ENCODE data around the gene TRMT61A.
"Not testable (repeated sequence)": the region's sequence is repeated elsewhere in the genome, so short reads cannot be mapped to it uniquely, and the experiment has no call there.

The TRMT61A gene

GRCh38 chr14:103509864-103510723, 18.9 kb upstream of the TRMT61A start:
- no peak overlapping the region for H3K4me3 ChIP-seq (ENCODE audit: low read depth in 1 of 2, low read length in 2 of 2)
- peaks cover 8 to 26% of the 10 kb centered on the region in 2 donors for H3K36me3 ChIP-seq (ENCODE audit: control insufficient read depth in 1 of 2, insufficient read depth in 2 of 2, low read length in 2 of 2)
- H3K9me3 ChIP-seq (ENCODE audit: control insufficient read depth in 1 of 2, low read length in 2 of 2): no peaks in the 10 kb centered on the region
- H3K27me3 ChIP-seq (ENCODE audit: low read depth, low read length): no peaks in the 10 kb centered on the region
- no peak overlapping the region for H3K27ac ChIP-seq (ENCODE audit: low read length)
- H3K4me1 ChIP-seq (ENCODE audit: control insufficient read depth in 1 of 2, insufficient read depth in 2 of 2, low read length in 2 of 2): peaks cover 0 to 19% of the 10 kb centered on the region in 2 donors

GRCh38 chr14:103510724-103511693, 18.0 kb upstream of the TRMT61A start:
- H3K4me3 ChIP-seq (ENCODE audit: low read depth in 1 of 2, low read length in 2 of 2): no peak overlapping the region
- H3K4me1 ChIP-seq (ENCODE audit: control insufficient read depth in 1 of 2, insufficient read depth in 2 of 2, low read length in 2 of 2): peaks cover 0 to 19% of the 10 kb centered on the region in 2 donors
- no peak overlapping the region for H3K27ac ChIP-seq (ENCODE audit: low read length)
- no peaks in the 10 kb centered on the region for H3K27me3 ChIP-seq (ENCODE audit: low read depth, low read length)
- peaks cover 5 to 18% of the 10 kb centered on the region in 2 donors for H3K36me3 ChIP-seq (ENCODE audit: control insufficient read depth in 1 of 2, insufficient read depth in 2 of 2, low read length in 2 of 2)
- no peaks in the 10 kb centered on the region for H3K9me3 ChIP-seq (ENCODE audit: control insufficient read depth in 1 of 2, low read length in 2 of 2)

- not testable (repeated sequence) for H3K4me3 ChIP-seq (ENCODE audit: low read depth in 1 of 2, low read length in 2 of 2); H3K27me3 ChIP-seq (ENCODE audit: low read depth, low read length); H3K9me3 ChIP-seq (ENCODE audit: control insufficient read depth in 1 of 2, low read length in 2 of 2)
- Histone ChIP-seq H3K4me1 (ENCODE audit: control insufficient read depth in 1 of 2, insufficient read depth in 2 of 2, low read length in 2 of 2) (peaks cover 0 to 22% of the 10 kb centered on the region in 2 donors), H3K27ac (ENCODE audit: low read length) (peak overlapping the region; percentile 35), H3K36me3 (ENCODE audit: control insufficient read depth in 1 of 2, insufficient read depth in 2 of 2, low read length in 2 of 2) (peaks cover 5 to 16% of the 10 kb centered on the region in 2 donors)
Measured at GRCh38 chr14:103512180-103512579, 16.8 kb upstream of the TRMT61A start.

GRCh38 chr14:103512701-103513611, 16.0 kb upstream of the TRMT61A start:
- peaks cover under 1 to 30% of the 10 kb centered on the region in 2 donors for H3K4me1 ChIP-seq (ENCODE audit: control insufficient read depth in 1 of 2, insufficient read depth in 2 of 2, low read length in 2 of 2)
- no peaks in the 10 kb centered on the region for H3K27me3 ChIP-seq (ENCODE audit: low read depth, low read length)
- H3K36me3 ChIP-seq (ENCODE audit: control insufficient read depth in 1 of 2, insufficient read depth in 2 of 2, low read length in 2 of 2): peaks cover 0 to 12% of the 10 kb centered on the region in 2 donors
- no peak overlapping the region for H3K4me3 ChIP-seq (ENCODE audit: low read depth in 1 of 2, low read length in 2 of 2)
- H3K27ac ChIP-seq (ENCODE audit: low read length): peak overlapping the region; percentile 35
- H3K9me3 ChIP-seq (ENCODE audit: control insufficient read depth in 1 of 2, low read length in 2 of 2): no peaks in the 10 kb centered on the region

- H3K36me3 ChIP-seq (ENCODE audit: control insufficient read depth in 1 of 2, insufficient read depth in 2 of 2, low read length in 2 of 2): peaks cover 0 to 6% of the 10 kb centered on the region in 2 donors
- no peak overlapping the region for H3K4me3 ChIP-seq (ENCODE audit: low read depth in 1 of 2, low read length in 2 of 2)
- H3K9me3 ChIP-seq (ENCODE audit: control insufficient read depth in 1 of 2, low read length in 2 of 2): no peaks in the 10 kb centered on the region
- no peaks in the 10 kb centered on the region for H3K27me3 ChIP-seq (ENCODE audit: low read depth, low read length)
- H3K27ac ChIP-seq (ENCODE audit: low read length): no peak overlapping the region
- H3K4me1 ChIP-seq (ENCODE audit: control insufficient read depth in 1 of 2, insufficient read depth in 2 of 2, low read length in 2 of 2): peaks cover 6 to 48% of the 10 kb centered on the region in 2 donors
Measured at GRCh38 chr14:103514596-103515421, 14.2 kb upstream of the TRMT61A start.

GRCh38 chr14:103516426-103517173, 12.4 kb upstream of the TRMT61A start:
- Histone ChIP-seq H3K9me3 (ENCODE audit: control insufficient read depth in 1 of 2, low read length in 2 of 2) (no peaks in the 10 kb centered on the region), H3K27ac (ENCODE audit: low read length) (no peak overlapping the region), H3K36me3 (ENCODE audit: control insufficient read depth in 1 of 2, insufficient read depth in 2 of 2, low read length in 2 of 2) (peaks cover 0 to 4% of the 10 kb centered on the region in 2 donors), H3K27me3 (ENCODE audit: low read depth, low read length) (no peaks in the 10 kb centered on the region), H3K4me1 (ENCODE audit: control insufficient read depth in 1 of 2, insufficient read depth in 2 of 2, low read length in 2 of 2) (peaks cover 6 to 59% of the 10 kb centered on the region in 2 donors), H3K4me3 (ENCODE audit: low read depth in 1 of 2, low read length in 2 of 2) (no peak overlapping the region)

- H3K4me3 ChIP-seq (ENCODE audit: low read depth in 1 of 2, low read length in 2 of 2): no peak overlapping the region
- peaks cover 0 to 4% of the 10 kb centered on the region in 2 donors for H3K36me3 ChIP-seq (ENCODE audit: control insufficient read depth in 1 of 2, insufficient read depth in 2 of 2, low read length in 2 of 2)
- no peaks in the 10 kb centered on the region for H3K9me3 ChIP-seq (ENCODE audit: control insufficient read depth in 1 of 2, low read length in 2 of 2)
- H3K27ac ChIP-seq (ENCODE audit: low read length): no peak overlapping the region
- peaks cover 6 to 61% of the 10 kb centered on the region in 2 donors for H3K4me1 ChIP-seq (ENCODE audit: control insufficient read depth in 1 of 2, insufficient read depth in 2 of 2, low read length in 2 of 2)
- H3K27me3 ChIP-seq (ENCODE audit: low read depth, low read length): no peaks in the 10 kb centered on the region
Measured at GRCh38 chr14:103517174-103517566, 11.8 kb upstream of the TRMT61A start.

GRCh38 chr14:103517721-103518421, 11.1 kb upstream of the TRMT61A start:
- H3K36me3 ChIP-seq (ENCODE audit: control insufficient read depth in 1 of 2, insufficient read depth in 2 of 2, low read length in 2 of 2): peaks cover 0 to 4% of the 10 kb centered on the region in 2 donors
- peaks cover 6 to 58% of the 10 kb centered on the region in 2 donors for H3K4me1 ChIP-seq (ENCODE audit: control insufficient read depth in 1 of 2, insufficient read depth in 2 of 2, low read length in 2 of 2)
- H3K9me3 ChIP-seq (ENCODE audit: control insufficient read depth in 1 of 2, low read length in 2 of 2): no peaks in the 10 kb centered on the region
- H3K4me3 ChIP-seq (ENCODE audit: low read depth in 1 of 2, low read length in 2 of 2): no peak overlapping the region
- H3K27me3 ChIP-seq (ENCODE audit: low read depth, low read length): no peaks in the 10 kb centered on the region
- H3K27ac ChIP-seq (ENCODE audit: low read length): no peak overlapping the region

- H3K4me1 ChIP-seq (ENCODE audit: control insufficient read depth in 1 of 2, insufficient read depth in 2 of 2, low read length in 2 of 2): peaks cover 6 to 57% of the 10 kb centered on the region in 2 donors
- H3K27ac ChIP-seq (ENCODE audit: low read length): no peak overlapping the region
- no peaks in the 10 kb centered on the region for H3K27me3 ChIP-seq (ENCODE audit: low read depth, low read length)
- H3K36me3 ChIP-seq (ENCODE audit: control insufficient read depth in 1 of 2, insufficient read depth in 2 of 2, low read length in 2 of 2): peaks cover 0 to 4% of the 10 kb centered on the region in 2 donors
- no peaks in the 10 kb centered on the region for H3K9me3 ChIP-seq (ENCODE audit: control insufficient read depth in 1 of 2, low read length in 2 of 2)
- H3K4me3 ChIP-seq (ENCODE audit: low read depth in 1 of 2, low read length in 2 of 2): no peak overlapping the region
Measured at GRCh38 chr14:103518422-103519042, 10.5 kb upstream of the TRMT61A start.
